ENCODE measurements around the gene MPRIP.
A peak's percentile ranks its signal among the peaks of the same experiment; 100 is the strongest.

The MPRIP gene

GRCh38 chr17:17188586-17188985 lies 146.3 kb downstream of the MPRIP start:
- ChIA-PET CTCF (interaction anchor here (0.6 to 1.0 kb wide), 2 partner anchors 197 to 398 kb away, joined by 4 read pairs; no protein-coding TSS in a partner anchor), POLR2A (interaction anchor here (0.6 to 1.1 kb wide), 2 partner anchors 11 to 1675 kb away, joined by 3 to 6 read pairs; no protein-coding TSS in a partner anchor)
- H3K4me3 ChIP-seq (ENCODE audit: low read depth, low read length): no peak overlapping the region
- H3K4me1 ChIP-seq (ENCODE audit: control insufficient read depth, insufficient read depth, low read length): peaks cover 3% of the 10 kb centered on the region; the same call in 1 of the 2 replicates
- TF ChIP-seq ZNF501 (tag by site-specific recombination; IDR thresholded peaks at IDR 0.05) (no peak), ZNF221 (tag by site-specific recombination; IDR thresholded peaks at IDR 0.05; ENCODE audit: borderline replicate concordance) (no peak), ZNF776 (tag by site-specific recombination; IDR thresholded peaks at IDR 0.05; ENCODE audit: borderline replicate concordance) (no peak), GLIS1 (tag by site-specific recombination; IDR thresholded peaks at IDR 0.05) (peak; percentile 31; the same call in 1 of the 2 replicates)
- no peaks in the 10 kb centered on the region for H3K9me3 ChIP-seq (ENCODE audit: control insufficient read depth, insufficient read depth, low read depth, low read length)
- H3K36me3 ChIP-seq (ENCODE audit: control insufficient read depth in 2 of 2, insufficient read depth in 1 of 2, low read length in 2 of 2): peaks cover 11 to 53% of the 10 kb centered on the region in 2 experiments
- H3K27ac ChIP-seq (ENCODE audit: extremely low read depth, low read depth, low read length): no peak overlapping the region

GRCh38 chr17:17189559-17189958 lies 147.3 kb downstream of the MPRIP start:
- POLR2A ChIA-PET: interaction anchor here (1.2 kb wide), 1 partner anchor 20 kb away, joined by 4 read pairs; no protein-coding TSS in a partner anchor

GRCh38 chr17:17190188-17190587 lies 147.9 kb downstream of the MPRIP start:
- H3K4me1 ChIP-seq (ENCODE audit: control insufficient read depth, insufficient read depth, low read length): peaks cover 3% of the 10 kb centered on the region; the same call in 1 of the 2 replicates
- H3K4me3 ChIP-seq (ENCODE audit: low read depth, low read length): no peak overlapping the region
- H3K27ac ChIP-seq (ENCODE audit: extremely low read depth, low read depth, low read length): no peak overlapping the region
- H3K36me3 ChIP-seq (ENCODE audit: control insufficient read depth in 2 of 2, insufficient read depth in 1 of 2, low read length in 2 of 2): peaks cover 6 to 39% of the 10 kb centered on the region in 2 experiments; a peak in 2 of 3 replicates
- no peaks in the 10 kb centered on the region for H3K9me3 ChIP-seq (ENCODE audit: control insufficient read depth, insufficient read depth, low read depth, low read length)
- ChIA-PET CTCF (interaction anchor here (0.9 to 1.2 kb wide), 3 partner anchors 49 to 198 kb away, joined by 3 to 8 read pairs (median 5); no protein-coding TSS in a partner anchor), POLR2A (interaction anchor here (1.2 to 1.3 kb wide), 2 partner anchors 10 to 20 kb away, joined by 3 to 4 read pairs; no protein-coding TSS in a partner anchor)
- TF ChIP-seq ZNF169 (tag by site-specific recombination; IDR thresholded peaks at IDR 0.05) (no peak), ZNF280C (tag by site-specific recombination; IDR thresholded peaks at IDR 0.05) (no peak), PRDM4 (tag by site-specific recombination; IDR thresholded peaks at IDR 0.05) (no peak), ZNF23 (tag by site-specific recombination; IDR thresholded peaks at IDR 0.05; ENCODE audit: borderline replicate concordance) (no peak), ZNF585B (tag by site-specific recombination; IDR thresholded peaks at IDR 0.05) (no peak), ZNF335 (tag by site-specific recombination; conservative IDR thresholded peaks at IDR 0.05) (no peak), OSR2 (tag by site-specific recombination; IDR thresholded peaks at IDR 0.05) (no peak), ZNF211 (tag by site-specific recombination; IDR thresholded peaks at IDR 0.05; ENCODE audit: low read depth) (no peak), ZNF2 (tag by site-specific recombination; IDR thresholded peaks at IDR 0.05) (no peak), ZNF274 (IDR thresholded peaks at IDR 0.05; ENCODE audit: low read length) (no peak), ZNF274 (tag by site-specific recombination; IDR thresholded peaks at IDR 0.05; ENCODE audit: borderline replicate concordance) (no peak), ZFHX2 (tag by site-specific recombination; conservative IDR thresholded peaks at IDR 0.05) (no peak), GFI1B (tag by site-specific recombination; IDR thresholded peaks at IDR 0.05) (no peak), ZNF157 (tag by site-specific recombination; IDR thresholded peaks at IDR 0.05) (no peak), OVOL3 (tag by site-specific recombination; IDR thresholded peaks at IDR 0.05) (no peak)

More at GRCh38 chr17:17189559-17189958, 147.3 kb downstream of the MPRIP start:
- no peak for TF ChIP-seq ELK4 (IDR thresholded peaks at IDR 0.05; ENCODE audit: borderline replicate concordance, low read depth, low read length)
- no peak for TF ChIP-seq ZNF529 (tag by site-specific recombination; IDR thresholded peaks at IDR 0.05; ENCODE audit: insufficient replicate concordance)
- 0 out of 2 replicates have a peak, but pooled peaks have one; percentile 66 for TF ChIP-seq ZNF223 (tag by site-specific recombination; IDR thresholded peaks at IDR 0.05)
- no peak for TF ChIP-seq ZNF777 (tag by site-specific recombination; IDR thresholded peaks at IDR 0.05; ENCODE audit: borderline replicate concordance)
- peak; percentile 94 for TF ChIP-seq ZBTB48 (tag by site-specific recombination; IDR thresholded peaks at IDR 0.05)
- peak; percentile 72; the same call in 1 of the 2 replicates for TF ChIP-seq PRDM1 (tag by site-specific recombination; IDR thresholded peaks at IDR 0.05)
- TF ChIP-seq ZNF580 (tag by site-specific recombination; IDR thresholded peaks at IDR 0.05): no peak
- CTCF ChIA-PET: no interaction called here
- Histone ChIP-seq H3K9me3 (ENCODE audit: control insufficient read depth, insufficient read depth, low read depth, low read length) (no peaks in the 10 kb centered on the region), H3K4me1 (ENCODE audit: control insufficient read depth, insufficient read depth, low read length) (peaks cover 3% of the 10 kb centered on the region; the same call in 1 of the 2 replicates), H3K36me3 (ENCODE audit: control insufficient read depth in 2 of 2, insufficient read depth in 1 of 2, low read length in 2 of 2) (peaks cover 6 to 43% of the 10 kb centered on the region in 2 experiments; a peak in 2 of 3 replicates), H3K4me3 (ENCODE audit: low read depth, low read length) (no peak overlapping the region), H3K27ac (ENCODE audit: extremely low read depth, low read depth, low read length) (no peak overlapping the region)
